T-helper 2 cell treated with Interferon-gamma antibody and Interleukin-4, amounts not matched to agents 5 μg/mL and 100 μg/mL, for 36 hours (primary cell): ENCODE results near the gene TPCN1.

Experiments
- DNase-seq: peaks from one replicate; pipeline ENCODE4 v3.0.0; 2021; ENCODE audit warnings: low spot score
- H3K27ac Mint-ChIP-seq: one replicate; pipeline ENCODE4 v1.8.0; 2021; ENCODE audit warnings: mild to moderate bottlenecking, mixed read lengths
- H3K27me3 Mint-ChIP-seq: one replicate; pipeline ENCODE4 v1.8.0; 2021; ENCODE audit warnings: low read depth, mixed read lengths
- H3K36me3 Mint-ChIP-seq: one replicate; pipeline ENCODE4 v1.8.0; 2021; ENCODE audit warnings: low read depth, mixed read lengths
- H3K4me1 Mint-ChIP-seq: one replicate; pipeline ENCODE4 v1.8.0; 2021; ENCODE audit warnings: low read depth, mixed read lengths
- H3K4me3 Mint-ChIP-seq: one replicate; pipeline ENCODE4 v1.8.0; 2022; ENCODE audit warnings: mild to moderate bottlenecking, moderate library complexity, mixed read lengths
- H3K9me3 Mint-ChIP-seq: one replicate; pipeline ENCODE4 v1.8.0; 2021; ENCODE audit warnings: mixed read lengths

TPCN1 gene

DNA sequence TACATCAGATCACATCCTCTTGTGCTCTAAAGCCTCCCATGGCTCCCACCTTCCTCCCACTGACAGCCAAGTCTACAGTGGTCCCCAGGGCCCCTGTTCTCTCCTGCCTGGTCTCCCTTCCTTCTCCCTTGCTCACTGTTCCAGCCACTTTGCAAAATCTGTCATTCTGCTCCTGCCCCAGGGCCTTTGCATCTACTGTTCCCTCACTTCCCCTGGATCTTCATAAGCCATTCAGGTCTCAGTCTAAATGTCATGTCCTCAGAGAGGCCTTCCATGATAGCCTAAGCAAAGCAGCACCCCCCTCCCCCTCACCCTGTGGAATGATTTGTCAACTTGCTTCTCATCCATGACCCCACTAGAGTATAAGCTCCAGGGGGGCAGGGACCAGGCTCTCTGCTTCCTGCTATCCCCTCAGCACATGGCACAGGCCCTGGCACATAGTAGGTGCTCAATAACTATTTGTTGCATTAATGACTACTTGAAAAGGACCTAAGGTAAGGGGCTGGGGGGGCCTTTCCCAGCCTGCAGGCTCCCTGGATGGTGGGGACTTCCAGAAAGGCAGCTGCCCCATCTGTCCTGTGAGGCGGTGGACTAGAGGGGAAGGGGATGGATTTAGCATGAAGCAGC, 108.6 kb downstream of the TPCN1 start:
- Mint-ChIP-seq H3K27ac (peak overlapping the region; percentile 39), H3K4me3 (no peak overlapping the region), H3K4me1 (peaks cover 8% of the 10 kb centered on the region), H3K27me3 (no peaks in the 10 kb centered on the region), H3K36me3 (peaks cover 43% of the 10 kb centered on the region), H3K9me3 (no peaks in the 10 kb centered on the region)
- DNase-seq = no peak

DNA sequence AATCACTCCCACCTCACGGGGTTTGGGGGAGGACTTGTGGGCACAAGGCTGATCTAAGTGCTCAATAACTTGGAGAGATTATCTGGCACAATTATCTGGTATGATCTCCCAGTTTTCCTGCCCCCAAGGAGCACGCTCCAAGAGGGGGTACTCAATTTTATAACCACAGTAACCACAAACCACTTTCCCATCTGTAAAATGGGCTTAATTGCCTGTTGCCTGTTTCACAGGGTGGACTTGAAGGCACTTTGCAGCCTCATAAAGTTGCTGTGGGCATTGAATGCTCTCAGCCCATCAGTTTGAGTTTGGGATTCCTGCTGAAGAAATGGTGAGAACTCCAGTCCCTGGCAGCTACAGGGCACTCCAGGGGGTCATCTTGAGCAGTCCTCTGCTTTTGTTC, 109.2 kb downstream of the TPCN1 start:
- H3K4me1 Mint-ChIP-seq = peaks cover 10% of the 10 kb centered on the region

DNA sequence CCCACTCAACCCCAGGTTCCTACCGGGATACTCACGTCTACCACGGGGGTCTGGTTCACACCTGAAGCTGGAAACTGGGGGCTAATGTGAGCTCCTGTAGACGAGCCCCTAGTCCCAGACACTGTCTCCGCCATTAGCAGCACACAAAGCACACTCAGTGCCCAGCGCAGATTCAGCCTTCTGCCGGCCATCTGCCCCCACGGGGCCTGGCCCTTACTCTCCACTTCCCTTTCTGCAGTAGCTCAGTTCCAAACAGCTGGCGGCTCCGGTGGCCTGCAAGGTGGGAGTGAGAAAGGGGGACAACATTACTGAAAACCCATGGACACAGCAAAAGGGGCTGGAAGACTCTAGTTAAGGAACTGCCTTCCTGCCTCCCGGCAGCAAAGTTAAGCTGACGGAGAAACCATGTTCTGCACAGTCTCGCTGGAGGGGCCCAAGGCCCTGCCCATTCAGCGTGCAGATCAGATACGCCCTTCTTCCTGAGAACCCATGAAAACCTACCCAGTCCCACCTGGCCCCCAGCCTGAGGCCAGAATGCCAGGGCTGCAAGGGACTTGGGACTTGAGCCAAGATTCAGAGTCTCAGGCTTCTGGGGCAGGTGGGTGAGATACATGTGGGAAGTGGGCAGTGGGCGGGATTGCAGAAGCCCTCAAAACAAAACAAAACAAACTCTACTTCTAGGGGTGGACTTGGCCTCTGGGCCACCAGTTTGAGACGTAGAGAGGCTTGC, 111.6 kb downstream of the TPCN1 start:
- Mint-ChIP-seq H3K36me3 (peaks cover 37% of the 10 kb centered on the region), H3K27me3 (no peaks in the 10 kb centered on the region), H3K4me1 (peaks cover 10% of the 10 kb centered on the region), H3K9me3 (no peaks in the 10 kb centered on the region), H3K4me3 (peak overlapping the region; percentile 98), H3K27ac (no peak overlapping the region)
- DNase-seq = no peak

More for the DNA sequence above, 109.2 kb downstream of the TPCN1 start:
- Mint-ChIP-seq H3K27ac (no peak overlapping the region), H3K4me3 (no peak overlapping the region), H3K27me3 (no peaks in the 10 kb centered on the region), H3K36me3 (peaks cover 40% of the 10 kb centered on the region), H3K9me3 (no peaks in the 10 kb centered on the region)
- no peak for DNase-seq

DNA sequence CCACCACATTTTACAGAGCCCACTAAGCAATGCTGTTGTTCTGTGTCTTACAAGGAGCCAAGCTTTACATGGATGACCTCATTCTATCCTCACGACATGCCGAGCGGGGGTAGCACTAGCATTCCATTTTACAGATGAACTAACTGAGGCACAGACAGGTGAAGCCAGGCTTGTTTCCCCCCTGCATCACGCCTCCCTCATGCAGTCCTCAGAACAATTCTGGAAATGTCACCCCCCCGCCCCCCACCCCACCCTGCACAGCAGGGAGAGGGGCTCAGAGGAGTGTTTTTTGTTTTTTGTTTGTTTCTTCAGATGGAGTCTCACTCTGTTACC, 112.1 kb downstream of the TPCN1 start:
- Mint-ChIP-seq H3K4me1 (peaks cover 10% of the 10 kb centered on the region), H3K4me3 (peak overlapping the region; percentile 98), H3K9me3 (no peaks in the 10 kb centered on the region), H3K36me3 (peaks cover 35% of the 10 kb centered on the region), H3K27ac (no peak overlapping the region), H3K27me3 (no peaks in the 10 kb centered on the region)
- DNase-seq = no peak

DNA sequence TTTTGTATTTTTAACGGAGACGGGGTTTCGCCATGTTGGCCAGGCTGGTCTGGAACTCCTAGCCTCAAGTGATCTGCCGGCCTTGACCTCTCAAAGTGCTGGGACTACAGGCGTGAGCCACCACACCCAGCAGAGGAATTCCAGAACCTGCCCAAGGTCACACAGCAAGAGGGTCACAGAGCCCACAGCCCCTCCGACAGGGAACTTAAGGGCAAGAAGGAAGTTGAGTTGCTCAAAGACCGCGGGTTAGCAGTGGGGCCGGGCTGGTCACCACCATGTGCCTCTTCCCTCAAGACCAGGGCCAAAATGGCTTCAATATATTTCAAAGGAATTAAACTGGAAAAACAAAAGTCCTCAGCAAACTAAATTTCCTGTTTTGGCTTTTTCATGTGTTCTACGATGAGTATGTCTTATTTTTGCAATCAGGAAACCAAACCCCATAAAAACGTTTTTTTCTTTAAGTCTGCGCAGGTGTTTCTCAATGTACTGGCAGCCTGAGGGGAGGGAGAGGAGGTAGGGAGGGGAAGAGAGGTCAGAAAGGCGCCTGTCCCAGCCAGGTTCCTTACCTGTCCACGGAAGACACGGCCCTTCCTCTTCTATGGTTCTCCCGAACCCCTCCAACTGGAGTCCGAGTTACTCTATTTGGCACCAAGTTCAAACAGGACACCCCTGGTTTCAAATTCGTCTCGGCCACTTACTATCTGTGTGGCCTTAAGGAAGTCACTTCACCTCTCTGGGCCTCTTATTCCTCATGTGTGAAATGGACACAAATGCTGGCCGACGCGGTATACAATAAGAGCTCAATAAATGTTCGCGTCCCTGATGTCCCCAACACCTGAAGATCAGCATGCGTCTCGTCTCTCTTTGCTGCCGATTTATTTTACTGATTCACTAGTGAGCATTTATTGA, 112.9 kb downstream of the TPCN1 start:
- H3K36me3 Mint-ChIP-seq = peaks cover 28% of the 10 kb centered on the region
- DNase-seq = peak; percentile 6
- peak overlapping the region; percentile 82 for H3K27ac Mint-ChIP-seq
- H3K27me3 Mint-ChIP-seq = no peaks in the 10 kb centered on the region
- H3K4me1 Mint-ChIP-seq = peaks cover 10% of the 10 kb centered on the region
- H3K4me3 Mint-ChIP-seq = peak overlapping the region; percentile 98
- H3K9me3 Mint-ChIP-seq = no peaks in the 10 kb centered on the region

DNA sequence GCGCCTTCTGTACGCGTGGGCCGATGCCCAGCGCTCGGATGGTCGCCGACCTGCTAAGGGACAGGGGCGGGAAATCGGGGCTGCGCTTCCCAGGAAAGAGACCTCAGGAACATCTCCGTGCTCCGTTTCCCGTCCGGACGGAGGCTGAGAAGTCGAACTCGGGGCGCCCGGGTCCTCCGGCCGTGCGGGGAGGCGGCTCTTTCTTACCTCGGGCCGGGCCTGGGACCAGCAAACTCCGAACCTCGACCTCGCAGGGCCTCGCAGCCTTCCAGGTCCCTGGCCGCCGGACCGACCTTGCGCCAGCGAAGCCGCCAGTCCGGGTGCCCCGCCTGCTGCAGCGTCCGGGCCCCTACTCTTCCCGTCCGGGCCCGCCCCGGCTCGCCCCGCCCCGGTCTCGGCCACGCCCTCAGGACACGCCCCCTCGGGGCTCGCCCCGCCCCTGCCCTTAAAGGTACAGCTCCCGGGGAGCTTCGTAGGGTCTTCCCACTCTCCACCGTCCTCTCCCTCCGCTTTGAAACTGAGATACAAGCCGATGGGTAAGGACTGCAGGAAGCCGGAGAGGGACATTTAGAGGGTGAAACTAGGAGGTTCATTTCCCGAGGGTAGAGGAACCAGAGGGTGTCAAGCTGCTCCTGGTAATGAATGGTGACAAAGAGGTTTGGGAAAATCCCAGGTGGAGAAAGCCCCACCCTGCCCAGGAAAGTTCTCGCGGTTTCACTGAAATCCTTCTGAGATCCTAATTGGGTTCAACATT, 113.7 kb downstream of the TPCN1 start, which contains the start of gene SLC8B1:
TSS of gene SLC8B1 (minus strand) at position 324 of the 754 bp plus-strand sequence. CDS start 2,231 bp downstream, outside the sequence.
- DNase-seq = peak; percentile 80
- H3K9me3 Mint-ChIP-seq = no peaks in the 10 kb centered on the region
- peaks cover 10% of the 10 kb centered on the region for H3K4me1 Mint-ChIP-seq
- H3K27me3 Mint-ChIP-seq = no peaks in the 10 kb centered on the region
- peaks cover 21% of the 10 kb centered on the region for H3K36me3 Mint-ChIP-seq
- H3K27ac Mint-ChIP-seq = peak within 1 kb of the TSS; percentile 82
- H3K4me3 Mint-ChIP-seq = peak within 1 kb of the TSS; percentile 98

DNA sequence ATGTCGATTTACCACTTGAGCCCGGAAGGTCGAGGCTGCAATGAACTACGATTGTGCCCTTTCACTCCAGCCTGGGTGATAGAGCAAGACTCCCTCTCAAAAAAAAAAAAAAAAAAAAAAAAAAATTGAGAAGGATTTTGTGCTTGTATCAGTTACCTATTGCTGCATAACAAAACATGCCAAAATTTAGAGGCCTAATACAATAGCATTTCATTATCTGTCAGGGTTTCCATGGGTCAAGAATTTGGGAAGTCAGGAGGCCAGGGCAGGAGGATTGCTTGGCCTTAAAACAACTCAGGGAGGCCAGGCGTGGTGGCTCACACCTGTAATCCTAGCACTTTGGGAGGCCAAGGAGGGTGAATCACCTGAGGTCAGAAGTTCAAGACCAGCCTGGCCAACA, 118.3 kb downstream of the TPCN1 start:
- DNase-seq = no peak
- H3K4me3 Mint-ChIP-seq = no peak overlapping the region
- peaks cover 2% of the 10 kb centered on the region for H3K4me1 Mint-ChIP-seq
- no peaks in the 10 kb centered on the region for H3K9me3 Mint-ChIP-seq
- no peak overlapping the region for H3K27ac Mint-ChIP-seq
- no peaks in the 10 kb centered on the region for H3K27me3 Mint-ChIP-seq
- peaks cover 2% of the 10 kb centered on the region for H3K36me3 Mint-ChIP-seq

DNA sequence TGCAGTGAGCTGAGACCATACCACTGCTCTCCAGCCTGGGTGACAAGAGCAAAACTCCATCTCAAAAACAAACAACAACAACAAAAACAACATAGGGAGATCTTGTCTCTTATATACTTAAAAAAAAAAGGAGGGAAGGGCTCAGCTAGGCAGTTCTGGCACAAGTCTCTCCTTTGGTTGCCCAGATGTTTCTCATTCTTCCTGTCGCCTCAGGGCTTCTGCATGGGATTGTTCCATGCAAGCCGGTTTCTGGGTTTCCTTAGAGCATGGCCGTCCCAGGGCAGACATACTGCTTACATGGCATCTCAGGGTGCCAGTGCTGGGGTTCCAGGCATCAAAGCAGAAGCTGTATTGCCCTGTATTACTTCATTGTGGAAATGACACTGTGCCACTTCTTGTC, 118.8 kb downstream of the TPCN1 start:
- Mint-ChIP-seq H3K4me3 (no peak overlapping the region), H3K27ac (no peak overlapping the region), H3K4me1 (peaks cover 2% of the 10 kb centered on the region), H3K27me3 (no peaks in the 10 kb centered on the region), H3K36me3 (no peaks in the 10 kb centered on the region), H3K9me3 (no peaks in the 10 kb centered on the region)
- DNase-seq = no peak

DNA sequence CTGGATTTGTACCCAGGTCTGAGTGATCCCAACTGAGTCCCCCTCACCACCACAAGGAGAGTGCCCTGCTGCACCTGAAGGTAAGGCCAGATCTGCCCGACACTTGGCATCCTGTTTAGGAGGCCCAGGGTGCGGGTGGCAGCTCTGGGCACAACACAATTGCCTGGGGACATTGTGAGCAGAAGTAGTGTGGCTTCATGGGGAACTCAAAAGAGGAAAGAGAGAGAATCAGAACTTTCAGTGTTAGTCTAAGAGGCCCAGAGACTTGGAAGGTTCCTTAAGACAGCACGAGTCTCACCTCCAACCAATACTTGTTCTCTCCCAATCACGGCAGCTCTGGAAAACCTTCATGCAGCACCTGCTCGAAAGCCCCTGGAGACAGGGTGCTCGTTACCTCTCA, 120.3 kb downstream of the TPCN1 start:
- DNase-seq = no peak
- Mint-ChIP-seq H3K27ac (no peak overlapping the region), H3K9me3 (no peaks in the 10 kb centered on the region), H3K4me3 (no peak overlapping the region), H3K4me1 (no peaks in the 10 kb centered on the region), H3K36me3 (no peaks in the 10 kb centered on the region), H3K27me3 (no peaks in the 10 kb centered on the region)

DNA sequence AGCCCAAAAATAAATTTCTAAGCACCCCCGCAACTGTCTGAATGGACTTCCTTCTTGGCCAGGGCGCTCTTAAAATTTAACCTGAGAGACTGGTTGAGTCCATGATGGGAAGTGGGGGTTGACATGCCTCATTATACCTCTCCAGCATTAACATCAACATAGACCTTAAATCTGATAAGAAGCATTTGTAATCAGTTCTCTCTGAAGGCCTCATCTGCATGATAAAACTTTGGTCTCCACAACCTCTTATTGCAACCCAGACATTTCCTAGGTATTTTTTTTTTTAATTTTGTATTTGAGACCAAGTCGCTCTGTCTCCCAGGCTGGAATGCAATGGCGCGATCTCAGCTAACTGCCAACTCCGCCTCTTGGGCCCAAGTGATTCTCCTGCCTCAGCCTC, 124.1 kb downstream of the TPCN1 start:
- Mint-ChIP-seq H3K27ac (no peak overlapping the region), H3K27me3 (peaks cover 2% of the 10 kb centered on the region), H3K4me1 (no peaks in the 10 kb centered on the region), H3K36me3 (no peaks in the 10 kb centered on the region), H3K9me3 (no peaks in the 10 kb centered on the region), H3K4me3 (no peak overlapping the region)
- DNase-seq = no peak

DNA sequence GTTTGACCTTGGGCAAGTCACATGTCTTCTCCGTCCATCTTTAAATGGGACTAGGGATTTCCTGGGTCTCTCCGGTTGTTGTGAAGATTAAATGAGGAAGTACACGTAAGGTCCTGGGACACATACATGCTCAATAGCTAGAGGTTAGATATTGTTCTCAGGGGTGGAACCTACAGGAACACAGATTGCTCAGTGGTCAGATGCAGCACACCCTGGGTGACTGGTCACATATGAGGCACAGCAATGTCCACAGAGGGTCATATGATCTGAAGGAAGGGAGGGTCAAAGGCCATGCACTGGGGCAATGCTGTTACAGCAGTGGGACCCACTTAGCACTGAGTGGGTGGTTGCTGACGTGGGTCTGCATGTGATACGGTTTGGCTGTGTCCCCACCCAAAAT, 125.1 kb downstream of the TPCN1 start:
- Mint-ChIP-seq H3K4me3 (no peak overlapping the region), H3K27me3 (peaks cover 6% of the 10 kb centered on the region), H3K27ac (no peak overlapping the region), H3K9me3 (no peaks in the 10 kb centered on the region), H3K4me1 (no peaks in the 10 kb centered on the region), H3K36me3 (no peaks in the 10 kb centered on the region)
- DNase-seq = no peak

DNA sequence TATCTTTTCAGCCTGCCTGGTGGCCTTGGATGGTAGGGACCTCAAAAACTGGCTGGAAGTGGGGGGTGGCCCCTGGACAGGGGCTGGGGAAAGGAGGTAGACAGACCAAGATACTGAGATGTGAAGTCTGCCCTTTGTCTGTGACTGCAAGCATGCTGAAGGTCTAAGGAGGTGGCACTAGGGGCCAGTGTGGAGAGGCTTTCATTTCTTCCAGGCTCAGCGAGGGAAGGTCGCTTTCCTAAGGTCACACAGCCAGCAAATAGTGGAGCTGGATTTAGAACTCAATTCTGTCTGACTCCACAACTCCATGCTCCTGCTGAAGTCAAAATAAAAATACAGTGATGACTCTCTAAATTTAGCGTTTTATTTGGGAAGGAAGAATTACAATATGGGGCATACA, 125.8 kb downstream of the TPCN1 start:
- Mint-ChIP-seq H3K27ac (no peak overlapping the region), H3K4me1 (no peaks in the 10 kb centered on the region), H3K36me3 (no peaks in the 10 kb centered on the region), H3K4me3 (no peak overlapping the region), H3K27me3 (peaks cover 6% of the 10 kb centered on the region), H3K9me3 (no peaks in the 10 kb centered on the region)
- DNase-seq = no peak

DNA sequence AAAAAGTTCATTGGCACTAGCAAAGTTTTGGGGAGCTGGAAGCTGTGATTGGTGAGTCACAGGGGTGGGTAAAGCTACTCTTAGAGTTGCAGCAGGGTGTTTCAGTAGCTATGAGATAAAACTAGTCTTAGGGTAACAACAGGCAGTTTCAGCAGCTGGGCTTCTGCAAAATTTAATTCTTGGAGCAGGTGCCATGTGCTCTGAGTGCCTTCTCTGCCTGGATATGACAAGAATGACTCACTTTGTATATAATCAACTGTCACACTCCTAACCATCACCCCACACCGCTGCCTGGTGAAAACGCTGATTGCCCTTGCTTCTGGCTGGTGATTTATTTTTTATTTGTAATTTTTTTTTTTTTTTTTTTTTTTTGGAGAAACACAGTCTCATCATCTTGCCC, 126.6 kb downstream of the TPCN1 start:
- Mint-ChIP-seq H3K27ac (no peak overlapping the region), H3K9me3 (no peaks in the 10 kb centered on the region), H3K27me3 (peaks cover 11% of the 10 kb centered on the region), H3K36me3 (no peaks in the 10 kb centered on the region), H3K4me3 (no peak overlapping the region), H3K4me1 (peaks cover 2% of the 10 kb centered on the region)
- DNase-seq = no peak
